Measurements from ENCODE around the gene NEK4. TPM values are rescaled to one million over a fixed set of nuclear protein-coding genes. Genes with fewer than 3 reads are reported as not detected.
A peak's percentile ranks its signal among the peaks of the same experiment; 100 is the strongest.

The NEK4 gene
- total and polyA plus RNA-seq, 4 experiments from 2014 or later = 7.0 to 27.9 (median 19.8) TPM

DNA sequence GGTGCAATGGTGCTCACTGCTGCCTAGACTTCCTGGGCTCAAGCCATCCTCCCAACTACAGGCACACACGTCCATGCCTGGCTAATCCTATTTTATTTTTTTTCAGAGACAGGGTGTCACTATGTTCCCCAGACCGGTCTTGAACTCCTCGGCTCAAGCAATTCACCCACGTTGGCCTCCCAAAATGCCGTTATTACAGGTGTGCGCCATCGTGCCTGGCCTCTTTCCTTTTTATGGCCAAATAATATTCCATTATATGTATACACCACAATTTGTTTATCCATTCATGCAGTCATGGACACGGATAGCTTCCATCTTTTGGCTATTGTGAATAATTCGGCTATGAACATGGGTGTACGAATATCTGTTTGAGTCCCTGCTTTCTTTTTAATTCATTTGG is 962 bp upstream of the NEK4 start:
- Histone ChIP-seq H3K9me3 (ENCODE audit: control insufficient read depth in 1 of 2, low read length in 2 of 2) (no peaks in the 10 kb centered on the region), H3K27me3 (ENCODE audit: insufficient read depth, low read length) (no peaks in the 10 kb centered on the region), H3K4me1 (ENCODE audit: insufficient read depth, low read length) (peaks cover 17% of the 10 kb centered on the region), H3K4me3 (ENCODE audit: low read length in 2 of 2) (no peak overlapping the region), H3K36me3 (ENCODE audit: insufficient read depth, low read length) (no peaks in the 10 kb centered on the region), H3K27ac (ENCODE audit: low read depth, low read length) (no peak overlapping the region)
- Mint-ChIP-seq H3K4me3 (peak overlapping the region; percentile 96 to 100 (median 97)), H3K27ac (peak overlapping the region in 6 of 7 donors; percentile 87 to 97 (median 92)), H3K9me3 (no peaks in the 10 kb centered on the region), H3K4me1 (peaks cover 13 to 32% (median 20%) of the 10 kb centered on the region in 4 donors), H3K27me3 (no peaks in the 10 kb centered on the region), H3K36me3 (peaks cover 3 to 22% of the 10 kb centered on the region in 2 donors)
- POLR2A ChIA-PET (ENCODE audit: partially characterized antibody) = interaction anchor here (0.7 to 1.7 kb wide), 8 partner anchors 51 to 274 kb away, joined by 3 to 7 read pairs (median 4); partner anchors contain the start of genes GLT8D1, SFMBT1, SPCS1 and UQCC5
- DNase-seq = no peak
- intact Hi-C loops (cut with micrococcal nuclease) = loop anchor here (1.0 to 2.0 kb wide), 4 partner anchors 65 to 126 kb away; partner anchors contain the start of genes PBRM1, SPCS1 and STIMATE
- CTCF ChIA-PET (ENCODE audit: partially characterized antibody) = interaction anchor here (0.6 to 1.7 kb wide), 3 partner anchors 13 to 1130 kb away, joined by 3 read pairs; no protein-coding TSS in a partner anchor

DNA sequence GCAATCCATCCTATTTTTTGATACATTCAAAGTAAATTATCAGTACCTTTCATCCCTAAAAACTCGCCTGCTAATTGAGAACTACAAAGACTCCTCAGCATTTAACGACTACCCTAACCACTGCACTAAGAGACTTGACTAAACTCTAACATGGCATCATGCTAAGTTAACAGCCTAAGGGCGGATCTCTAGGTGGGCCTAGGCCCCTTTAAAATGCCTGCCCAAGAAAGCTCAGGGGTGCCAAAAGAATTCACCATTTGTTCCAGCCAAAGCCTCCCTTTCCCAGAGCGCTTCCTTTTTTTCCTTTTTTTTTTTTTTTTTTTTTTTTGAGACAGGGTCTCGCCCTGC is 568 bp upstream of the NEK4 start:
- Histone ChIP-seq H3K27me3 (ENCODE audit: insufficient read depth, low read length) (no peaks in the 10 kb centered on the region), H3K4me3 (ENCODE audit: low read length in 2 of 2) (peak overlapping the region; percentile 53 to 56), H3K36me3 (ENCODE audit: insufficient read depth, low read length) (no peaks in the 10 kb centered on the region), H3K4me1 (ENCODE audit: insufficient read depth, low read length) (peaks cover 17% of the 10 kb centered on the region), H3K27ac (ENCODE audit: low read depth, low read length) (peak overlapping the region; percentile 59), H3K9me3 (ENCODE audit: control insufficient read depth in 1 of 2, low read length in 2 of 2) (no peaks in the 10 kb centered on the region)
- H3K4me3 Mint-ChIP-seq = peak overlapping the region; percentile 96 to 100 (median 97)
- DNase-seq = no peak
- intact Hi-C loops (cut with micrococcal nuclease) = loop anchor here (1.0 to 2.0 kb wide), 4 partner anchors 65 to 126 kb away; partner anchors contain the start of genes PBRM1, SPCS1 and STIMATE
- H3K27ac Mint-ChIP-seq = peak overlapping the region; percentile 87 to 98 (median 94)
- ChIA-PET POLR2A (ENCODE audit: partially characterized antibody) (interaction anchor here (0.7 to 1.7 kb wide), 9 partner anchors 51 to 275 kb away, joined by 3 to 7 read pairs (median 4); partner anchors contain the start of genes GLT8D1, SFMBT1, SPCS1 and UQCC5), CTCF (ENCODE audit: partially characterized antibody) (interaction anchor here (0.6 to 1.7 kb wide), 3 partner anchors 13 to 1129 kb away, joined by 3 read pairs; no protein-coding TSS in a partner anchor)
- H3K4me1 Mint-ChIP-seq = peaks cover 13 to 32% (median 20%) of the 10 kb centered on the region in 4 donors
- no peaks in the 10 kb centered on the region for H3K9me3 Mint-ChIP-seq
- no peaks in the 10 kb centered on the region for H3K27me3 Mint-ChIP-seq
- peaks cover 3 to 23% of the 10 kb centered on the region in 2 donors for H3K36me3 Mint-ChIP-seq

DNA sequence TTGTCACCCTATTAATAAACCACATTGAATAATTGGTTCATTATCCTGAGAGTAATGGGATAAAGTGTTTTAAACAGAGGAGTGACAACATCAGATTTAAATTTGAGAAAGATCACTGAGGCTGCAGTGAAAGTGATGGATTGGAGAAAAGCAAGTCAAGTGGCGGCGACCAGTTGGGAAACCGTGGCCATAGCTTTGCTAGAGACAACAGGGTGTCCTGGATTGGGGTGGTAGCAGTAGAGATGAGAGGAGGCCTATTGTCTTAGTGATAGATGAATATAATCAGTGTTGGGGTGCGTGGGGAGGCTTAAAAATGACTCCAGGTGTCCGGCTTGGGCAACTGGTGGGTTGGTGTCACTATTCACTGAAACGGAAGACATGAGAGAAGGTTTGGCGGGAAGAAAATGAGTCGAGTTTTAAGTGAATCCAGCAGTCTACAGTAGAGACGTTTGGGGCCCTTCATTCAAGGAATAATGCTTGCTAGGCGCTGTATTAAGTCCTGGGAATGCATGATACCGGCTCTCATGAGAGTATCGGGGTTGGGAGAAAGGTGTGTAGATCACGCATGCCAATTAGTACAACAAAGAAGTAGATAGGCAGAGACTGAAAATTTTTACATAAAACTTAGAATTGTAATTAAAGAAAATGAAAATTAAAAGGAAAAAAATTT is 819 bp downstream of the NEK4 start:
- DNase-seq = peak in 1 of 5 donors; percentile 3
- ChIA-PET POLR2A (ENCODE audit: partially characterized antibody) (interaction anchor here (1.4 to 1.7 kb wide), 3 partner anchors 64 to 234 kb away, joined by 4 to 7 read pairs (median 5); partner anchors contain the start of genes GLT8D1, SPCS1 and UQCC5), CTCF (ENCODE audit: partially characterized antibody) (interaction anchor here (1.7 kb wide), 1 partner anchor 302 kb away, joined by 3 read pairs; no protein-coding TSS in a partner anchor)
- H3K27me3 ChIP-seq (ENCODE audit: insufficient read depth, low read length) = no peaks in the 10 kb centered on the region
- Mint-ChIP-seq H3K27me3 (no peaks in the 10 kb centered on the region), H3K9me3 (no peaks in the 10 kb centered on the region), H3K27ac (peak overlapping the region; percentile 86 to 96 (median 92)), H3K4me1 (peaks cover 13 to 32% (median 20%) of the 10 kb centered on the region in 4 donors), H3K4me3 (peak overlapping the region; percentile 96 to 100 (median 97)), H3K36me3 (peaks cover 11 to 37% of the 10 kb centered on the region in 2 donors)
- intact Hi-C loops (cut with micrococcal nuclease) = loop anchor here (2.0 kb wide), 2 partner anchors 63 to 123 kb away; partner anchors contain the start of gene SPCS1
- H3K9me3 ChIP-seq (ENCODE audit: control insufficient read depth in 1 of 2, low read length in 2 of 2) = no peaks in the 10 kb centered on the region
- peak overlapping the region in 1 of 2 donors; percentile 56 for H3K4me3 ChIP-seq (ENCODE audit: low read length in 2 of 2)
- H3K4me1 ChIP-seq (ENCODE audit: insufficient read depth, low read length) = peaks cover 17% of the 10 kb centered on the region
- peaks cover 5% of the 10 kb centered on the region for H3K36me3 ChIP-seq (ENCODE audit: insufficient read depth, low read length)
- peak overlapping the region; percentile 59 for H3K27ac ChIP-seq (ENCODE audit: low read depth, low read length)

DNA sequence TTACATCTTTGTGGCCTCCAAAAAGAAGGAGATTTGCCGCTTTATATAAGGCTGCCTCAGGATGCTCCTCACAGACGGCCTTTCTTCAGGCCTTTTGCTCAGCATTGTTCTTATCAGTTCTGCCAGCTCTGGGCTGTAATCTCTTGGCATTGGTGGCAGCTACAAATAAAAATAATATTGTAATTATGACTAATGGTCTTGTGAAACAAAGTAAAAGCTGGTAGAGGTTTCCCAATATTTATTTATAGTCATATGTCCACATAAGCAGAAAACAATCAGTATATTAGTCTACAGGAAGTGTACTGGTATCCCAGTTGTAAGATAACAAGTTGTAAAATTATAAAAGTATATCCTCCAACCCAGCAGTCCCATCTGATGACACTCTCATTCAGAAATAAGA is 7.3 kb downstream of the NEK4 start:
- H3K4me3 ChIP-seq (ENCODE audit: low read length in 2 of 2) = no peak overlapping the region
- H3K4me3 Mint-ChIP-seq = no peak overlapping the region
- H3K9me3 Mint-ChIP-seq = no peaks in the 10 kb centered on the region
- peaks cover 27 to 77% of the 10 kb centered on the region in 2 donors for H3K36me3 Mint-ChIP-seq
- POLR2A ChIA-PET (ENCODE audit: partially characterized antibody) = interaction anchor here (0.7 kb wide), 1 partner anchor 28 kb away, joined by 3 read pairs; no protein-coding TSS in a partner anchor
- H3K27ac Mint-ChIP-seq = peak overlapping the region in 1 of 7 donors; percentile 66
- no peaks in the 10 kb centered on the region for H3K4me1 ChIP-seq (ENCODE audit: insufficient read depth, low read length)
- H3K36me3 ChIP-seq (ENCODE audit: insufficient read depth, low read length) = peaks cover 31% of the 10 kb centered on the region
- no peak for DNase-seq
- H3K27ac ChIP-seq (ENCODE audit: low read depth, low read length) = no peak overlapping the region
- no peaks in the 10 kb centered on the region for H3K9me3 ChIP-seq (ENCODE audit: control insufficient read depth in 1 of 2, low read length in 2 of 2)
- CTCF ChIA-PET (ENCODE audit: partially characterized antibody) = no interaction called here
- H3K27me3 ChIP-seq (ENCODE audit: insufficient read depth, low read length) = no peaks in the 10 kb centered on the region
- H3K4me1 Mint-ChIP-seq = peaks cover 0 to 4% (median 0%) of the 10 kb centered on the region in 4 donors
- no peaks in the 10 kb centered on the region for H3K27me3 Mint-ChIP-seq
- intact Hi-C loops (cut with micrococcal nuclease) = no loop called here

DNA sequence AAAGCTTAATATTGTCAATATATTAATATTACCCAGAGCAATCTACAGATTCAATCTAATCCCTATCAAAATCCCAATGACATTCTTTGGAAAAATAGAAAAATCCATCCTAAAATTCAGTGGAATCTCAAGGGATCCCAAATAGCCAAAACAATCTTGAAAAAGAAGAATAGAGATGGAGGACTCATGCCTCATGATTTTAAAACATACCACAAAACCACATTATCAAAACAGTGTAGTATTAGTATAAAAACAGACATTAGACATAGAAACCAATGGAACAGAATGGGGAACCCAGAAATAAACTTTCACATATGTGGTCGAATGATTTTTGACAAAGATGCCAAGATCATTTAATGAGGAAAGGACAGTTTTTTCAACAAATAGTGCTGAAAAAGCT is 14.6 kb downstream of the NEK4 start:
- DNase-seq = no peak
- Histone ChIP-seq H3K27me3 (ENCODE audit: insufficient read depth, low read length) (no peaks in the 10 kb centered on the region), H3K27ac (ENCODE audit: low read depth, low read length) (no peak overlapping the region), H3K4me3 (ENCODE audit: low read length in 2 of 2) (no peak overlapping the region), H3K9me3 (ENCODE audit: control insufficient read depth in 1 of 2, low read length in 2 of 2) (no peaks in the 10 kb centered on the region), H3K4me1 (ENCODE audit: insufficient read depth, low read length) (no peaks in the 10 kb centered on the region), H3K36me3 (ENCODE audit: insufficient read depth, low read length) (peaks cover 17% of the 10 kb centered on the region)
- POLR2A ChIA-PET (ENCODE audit: partially characterized antibody) = no interaction called here
- intact Hi-C loops (cut with micrococcal nuclease) = no loop called here
- Mint-ChIP-seq H3K27me3 (no peaks in the 10 kb centered on the region), H3K4me1 (peaks cover 0 to 2% (median 0%) of the 10 kb centered on the region in 4 donors), H3K9me3 (no peaks in the 10 kb centered on the region), H3K27ac (no peak overlapping the region), H3K36me3 (peaks cover 42 to 61% of the 10 kb centered on the region in 2 donors), H3K4me3 (no peak overlapping the region)
- CTCF ChIA-PET (ENCODE audit: partially characterized antibody) = no interaction called here

DNA sequence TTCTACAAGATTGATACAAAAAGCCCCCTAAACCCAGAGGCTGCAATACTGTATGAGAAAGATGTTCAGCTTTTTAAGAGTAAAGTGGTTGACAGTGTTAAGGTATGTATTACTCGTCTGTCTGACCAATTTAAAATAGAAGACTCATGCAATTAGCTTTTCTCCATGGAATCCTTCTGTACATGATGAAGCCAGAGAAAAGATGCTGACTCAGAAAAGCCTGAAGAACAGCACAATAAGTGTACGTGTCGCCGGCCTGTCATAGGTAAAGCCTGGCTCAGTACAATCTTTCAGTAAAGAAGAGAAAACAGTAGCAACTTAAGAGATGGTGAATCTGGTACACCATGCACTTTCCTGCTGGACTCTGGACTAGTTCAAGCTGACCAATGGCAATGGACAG is 16.4 kb downstream of the NEK4 start:
- Mint-ChIP-seq H3K27ac (no peak overlapping the region), H3K4me3 (no peak overlapping the region), H3K4me1 (peaks cover 0 to 2% (median 0%) of the 10 kb centered on the region in 4 donors), H3K9me3 (no peaks in the 10 kb centered on the region), H3K36me3 (peaks cover 46 to 61% of the 10 kb centered on the region in 2 donors), H3K27me3 (no peaks in the 10 kb centered on the region)
- ChIA-PET POLR2A (ENCODE audit: partially characterized antibody) (no interaction called here), CTCF (ENCODE audit: partially characterized antibody) (no interaction called here)
- Histone ChIP-seq H3K4me3 (ENCODE audit: low read length in 2 of 2) (no peak overlapping the region), H3K27me3 (ENCODE audit: insufficient read depth, low read length) (no peaks in the 10 kb centered on the region), H3K36me3 (ENCODE audit: insufficient read depth, low read length) (peaks cover 3% of the 10 kb centered on the region), H3K27ac (ENCODE audit: low read depth, low read length) (no peak overlapping the region), H3K4me1 (ENCODE audit: insufficient read depth, low read length) (no peaks in the 10 kb centered on the region), H3K9me3 (ENCODE audit: control insufficient read depth in 1 of 2, low read length in 2 of 2) (no peaks in the 10 kb centered on the region)
- DNase-seq = no peak
- intact Hi-C loops (cut with micrococcal nuclease) = no loop called here

DNA sequence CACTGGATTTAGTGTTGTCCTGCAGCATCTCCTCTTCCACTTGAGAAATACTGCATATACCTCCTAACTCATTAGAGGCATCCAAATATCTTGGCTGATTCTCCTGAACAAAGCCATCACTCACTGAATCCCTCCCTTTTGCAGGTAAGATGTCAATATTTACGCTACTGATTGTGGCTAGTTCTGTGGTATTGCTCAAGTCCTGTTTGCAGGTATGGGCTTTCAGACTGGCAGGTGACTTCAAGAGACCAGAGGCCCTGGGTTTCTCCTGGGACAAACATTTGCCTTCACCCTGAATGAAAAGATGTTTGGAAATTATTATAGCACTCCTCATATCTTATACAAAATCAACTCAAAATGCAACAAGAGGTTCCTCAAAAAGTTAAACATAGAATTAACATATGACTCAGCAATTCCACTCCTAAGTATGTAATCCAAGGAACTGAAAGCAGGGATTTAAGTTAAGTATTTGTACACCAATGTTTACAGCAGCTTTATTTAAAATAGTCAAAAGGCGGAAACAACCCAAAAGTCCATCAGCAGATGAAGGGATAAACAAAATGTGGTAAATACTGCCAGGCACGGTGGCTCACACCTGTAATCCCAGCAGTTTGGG is 18.6 kb downstream of the NEK4 start:
- H3K4me3 Mint-ChIP-seq = no peak overlapping the region
- Histone ChIP-seq H3K27ac (ENCODE audit: low read depth, low read length) (no peak overlapping the region), H3K4me3 (ENCODE audit: low read length in 2 of 2) (no peak overlapping the region), H3K4me1 (ENCODE audit: insufficient read depth, low read length) (no peaks in the 10 kb centered on the region), H3K27me3 (ENCODE audit: insufficient read depth, low read length) (no peaks in the 10 kb centered on the region), H3K36me3 (ENCODE audit: insufficient read depth, low read length) (peaks cover 4% of the 10 kb centered on the region), H3K9me3 (ENCODE audit: control insufficient read depth in 1 of 2, low read length in 2 of 2) (no peaks in the 10 kb centered on the region)
- no peak overlapping the region for H3K27ac Mint-ChIP-seq
- H3K9me3 Mint-ChIP-seq = no peaks in the 10 kb centered on the region
- intact Hi-C loops (cut with micrococcal nuclease) = no loop called here
- no peaks in the 10 kb centered on the region for H3K4me1 Mint-ChIP-seq
- ChIA-PET CTCF (ENCODE audit: partially characterized antibody) (no interaction called here), POLR2A (ENCODE audit: partially characterized antibody) (no interaction called here)
- H3K27me3 Mint-ChIP-seq = no peaks in the 10 kb centered on the region
- H3K36me3 Mint-ChIP-seq = peaks cover 42 to 56% of the 10 kb centered on the region in 2 donors
- no peak for DNase-seq

Data from CD4-positive, alpha-beta memory T cell (primary cell).